ENCODE data around the gene GBP6.

GBP6 gene

GRCh38 chr1:89350298-89350697 is 13.6 kb upstream of the GBP6 start:
- TF ChIP-seq, protein P1, sequence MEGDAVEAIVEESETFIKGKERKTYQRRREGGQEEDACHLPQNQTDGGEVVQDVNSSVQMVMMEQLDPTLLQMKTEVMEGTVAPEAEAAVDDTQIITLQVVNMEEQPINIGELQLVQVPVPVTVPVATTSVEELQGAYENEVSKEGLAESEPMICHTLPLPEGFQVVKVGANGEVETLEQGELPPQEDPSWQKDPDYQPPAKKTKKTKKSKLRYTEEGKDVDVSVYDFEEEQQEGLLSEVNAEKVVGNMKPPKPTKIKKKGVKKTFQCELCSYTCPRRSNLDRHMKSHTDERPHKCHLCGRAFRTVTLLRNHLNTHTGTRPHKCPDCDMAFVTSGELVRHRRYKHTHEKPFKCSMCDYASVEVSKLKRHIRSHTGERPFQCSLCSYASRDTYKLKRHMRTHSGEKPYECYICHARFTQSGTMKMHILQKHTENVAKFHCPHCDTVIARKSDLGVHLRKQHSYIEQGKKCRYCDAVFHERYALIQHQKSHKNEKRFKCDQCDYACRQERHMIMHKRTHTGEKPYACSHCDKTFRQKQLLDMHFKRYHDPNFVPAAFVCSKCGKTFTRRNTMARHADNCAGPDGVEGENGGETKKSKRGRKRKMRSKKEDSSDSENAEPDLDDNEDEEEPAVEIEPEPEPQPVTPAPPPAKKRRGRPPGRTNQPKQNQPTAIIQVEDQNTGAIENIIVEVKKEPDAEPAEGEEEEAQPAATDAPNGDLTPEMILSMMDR (IDR thresholded peaks at IDR 0.05): no peak
- Histone ChIP-seq H3K4me3 (ENCODE audit: low read depth, low read length) (no peak overlapping the region), H2AFZ (no peak overlapping the region), H3K4me1 (no peaks in the 10 kb centered on the region), H3K27me3 (ENCODE audit: control insufficient read depth, insufficient read depth, low read length) (no peaks in the 10 kb centered on the region), H3K9ac (no peak overlapping the region), H3K79me2 (no peaks in the 10 kb centered on the region), H3K27ac (no peak overlapping the region), H3K9me3 (ENCODE audit: control insufficient read depth, low read length) (no peaks in the 10 kb centered on the region), H3K4me2 (ENCODE audit: low read length) (no peak overlapping the region), H3K36me3 (ENCODE audit: control insufficient read depth, insufficient read depth, low read length) (no peaks in the 10 kb centered on the region)

DNA sequence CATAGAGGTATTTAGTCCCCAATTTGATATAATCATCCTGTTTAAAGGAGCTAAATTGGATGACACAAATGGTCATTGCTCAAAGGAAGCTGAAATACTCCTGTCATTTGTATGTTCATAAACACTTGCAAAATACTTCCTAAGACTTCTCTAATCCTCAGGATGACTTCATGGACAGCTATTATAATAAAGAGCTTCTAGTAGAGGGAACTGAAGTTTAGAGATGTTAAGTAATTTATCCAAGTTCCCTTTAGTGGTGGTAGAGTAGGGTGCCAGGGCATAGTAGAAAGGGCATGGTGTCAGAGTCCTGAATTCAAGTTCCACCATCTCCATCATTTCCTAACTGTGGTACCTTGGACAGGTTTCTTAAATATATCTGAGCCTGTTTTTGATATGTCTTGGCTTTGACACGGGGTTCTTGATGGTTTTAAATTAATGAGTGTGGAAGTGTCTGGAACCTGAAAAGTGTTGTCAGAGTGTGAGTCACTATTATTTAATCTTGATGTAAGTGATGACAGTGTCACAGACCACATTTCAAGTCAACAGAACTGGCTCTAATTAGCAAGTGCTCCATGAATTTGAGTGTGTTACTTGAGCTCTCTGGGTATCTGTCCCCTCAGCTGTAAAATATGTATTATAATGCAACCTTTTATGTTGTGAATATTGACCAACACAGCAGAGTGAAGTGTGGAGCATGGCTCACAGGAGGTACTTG is 12.1 kb upstream of the GBP6 start:
- H2AFZ ChIP-seq: no peak overlapping the region
- H3K4me1 ChIP-seq: no peaks in the 10 kb centered on the region
- no peak overlapping the region for H3K4me2 ChIP-seq (ENCODE audit: low read length)
- H3K9ac ChIP-seq: no peak overlapping the region
- H3K27ac ChIP-seq: no peak overlapping the region
- no peaks in the 10 kb centered on the region for H3K36me3 ChIP-seq (ENCODE audit: control insufficient read depth, insufficient read depth, low read length)
- no peak overlapping the region for H3K4me3 ChIP-seq (ENCODE audit: low read depth, low read length)
- TF ChIP-seq, protein P1 (IDR thresholded peaks at IDR 0.05): no peak
- no peaks in the 10 kb centered on the region for H3K79me2 ChIP-seq
- no peaks in the 10 kb centered on the region for H3K9me3 ChIP-seq (ENCODE audit: control insufficient read depth, low read length)
- no peaks in the 10 kb centered on the region for H3K27me3 ChIP-seq (ENCODE audit: control insufficient read depth, insufficient read depth, low read length)

DNA sequence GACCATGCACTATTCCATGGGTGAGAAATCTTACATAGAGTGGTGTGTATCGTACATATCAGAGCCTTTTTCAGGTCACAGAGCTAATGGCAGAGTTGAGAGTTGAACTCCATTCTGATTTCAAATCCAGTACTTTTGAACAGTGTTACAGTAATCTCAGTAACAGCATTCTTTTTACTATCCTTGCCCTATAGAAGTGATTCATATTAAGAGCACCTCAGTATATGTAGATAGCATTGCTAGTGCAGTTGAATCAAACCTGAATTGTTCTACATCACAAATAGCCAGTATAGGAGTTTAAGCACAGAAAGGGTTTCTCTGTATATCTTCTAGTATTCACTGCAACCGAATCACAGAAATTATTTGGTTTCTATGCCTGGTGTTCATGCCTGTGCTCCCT is 11.4 kb upstream of the GBP6 start:
- H3K4me1 ChIP-seq: peaks cover 4% of the 10 kb centered on the region
- no peak overlapping the region for H3K9ac ChIP-seq
- no peak overlapping the region for H3K4me2 ChIP-seq (ENCODE audit: low read length)
- no peaks in the 10 kb centered on the region for H3K79me2 ChIP-seq
- no peak overlapping the region for H3K4me3 ChIP-seq (ENCODE audit: low read depth, low read length)
- no peaks in the 10 kb centered on the region for H3K27me3 ChIP-seq (ENCODE audit: control insufficient read depth, insufficient read depth, low read length)
- H3K36me3 ChIP-seq (ENCODE audit: control insufficient read depth, insufficient read depth, low read length): no peaks in the 10 kb centered on the region
- no peak overlapping the region for H2AFZ ChIP-seq
- no peak overlapping the region for H3K27ac ChIP-seq
- no peaks in the 10 kb centered on the region for H3K9me3 ChIP-seq (ENCODE audit: control insufficient read depth, low read length)
- TF ChIP-seq, protein P1 (IDR thresholded peaks at IDR 0.05): no peak

DNA sequence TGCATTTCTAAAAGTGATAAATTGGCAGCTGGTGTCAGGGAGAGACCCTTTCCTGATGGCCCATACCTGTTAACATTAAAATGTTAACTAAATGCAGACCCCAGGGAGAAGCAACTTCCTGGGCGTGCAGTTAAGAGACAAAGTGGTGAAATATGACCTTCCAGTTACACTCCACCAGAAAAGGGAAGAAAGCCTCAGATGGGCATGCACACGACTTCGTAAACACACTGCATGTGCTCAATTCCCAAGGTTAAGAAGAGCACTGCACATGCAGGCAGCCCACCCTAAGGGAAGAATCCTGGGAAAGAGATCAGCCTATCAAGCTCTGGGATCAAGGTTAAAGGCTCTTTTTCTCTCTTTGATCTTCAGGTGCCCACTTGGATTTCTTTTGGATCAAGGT is 9.7 kb upstream of the GBP6 start:
- TF ChIP-seq, protein P1 (IDR thresholded peaks at IDR 0.05): no peak
- Histone ChIP-seq H3K27me3 (ENCODE audit: control insufficient read depth, insufficient read depth, low read length) (no peaks in the 10 kb centered on the region), H3K4me3 (ENCODE audit: low read depth, low read length) (no peak overlapping the region), H3K27ac (no peak overlapping the region), H3K9me3 (ENCODE audit: control insufficient read depth, low read length) (no peaks in the 10 kb centered on the region), H3K9ac (no peak overlapping the region), H3K36me3 (ENCODE audit: control insufficient read depth, insufficient read depth, low read length) (no peaks in the 10 kb centered on the region), H2AFZ (no peak overlapping the region), H3K4me2 (ENCODE audit: low read length) (no peak overlapping the region), H3K79me2 (no peaks in the 10 kb centered on the region), H3K4me1 (peaks cover 16% of the 10 kb centered on the region)

- Histone ChIP-seq H3K79me2 (no peaks in the 10 kb centered on the region), H3K27ac (no peak overlapping the region), H3K4me2 (ENCODE audit: low read length) (no peak overlapping the region), H2AFZ (no peak overlapping the region), H3K4me3 (ENCODE audit: low read depth, low read length) (no peak overlapping the region), H3K36me3 (ENCODE audit: control insufficient read depth, insufficient read depth, low read length) (no peaks in the 10 kb centered on the region), H3K9ac (no peak overlapping the region), H3K9me3 (ENCODE audit: control insufficient read depth, low read length) (no peaks in the 10 kb centered on the region), H3K27me3 (ENCODE audit: control insufficient read depth, insufficient read depth, low read length) (no peaks in the 10 kb centered on the region), H3K4me1 (peaks cover 16% of the 10 kb centered on the region)
- TF ChIP-seq, protein P1 (IDR thresholded peaks at IDR 0.05): peak; percentile 8
These were observed 8.8 kb upstream of the GBP6 start for GRCh38 chr1:89355056-89355455.
